Neural cell (in vitro differentiated cells): Measurements from ENCODE around the gene CD300A. TPM values are rescaled to one million over a fixed set of nuclear protein-coding genes. Genes with fewer than 3 reads are reported as not detected.

Experiments used
- H2AFZ ChIP-seq: fragments of 200-600, 300-800 bp; sonication (generic), shearing (Covaris generic); 2 replicates; pipeline ENCODE4 v1.6.0; 2014; ENCODE audit warnings: low read depth, mild to moderate bottlenecking, antibody characterized with exemption, low read length, moderate library complexity
- H3F3A ChIP-seq: fragments of 200-600 bp; shearing (Covaris generic); 2 replicates; pipeline ENCODE4 v1.6.1; 2016; ENCODE audit warnings: mild to moderate bottlenecking, moderate library complexity, mixed read lengths, antibody characterized with exemption, low read length; ENCODE audit not compliant: insufficient read depth, poor library complexity, severe bottlenecking
- H3K27ac ChIP-seq: fragments of 200-600, 300-800 bp; sonication (generic), shearing (Covaris generic); 2 replicates; pipeline ENCODE4 v1.5.1; 2014; ENCODE audit warnings: mild to moderate bottlenecking, low read length, moderate library complexity
- H3K27me3 ChIP-seq: fragments of 300-800, 200-600 bp; sonication (generic), shearing (Covaris generic); 2 replicates; pipeline ENCODE4 v1.6.0; 2014; ENCODE audit warnings: mild to moderate bottlenecking, low read depth, low read length, moderate library complexity; ENCODE audit not compliant: insufficient read depth
- H3K36me3 ChIP-seq: fragments of 300-800, 200-600 bp; sonication (generic), shearing (Covaris generic); 2 replicates; pipeline ENCODE4 v1.5.1; 2014; ENCODE audit warnings: mild to moderate bottlenecking, antibody characterized with exemption, low read length, moderate library complexity; ENCODE audit not compliant: insufficient read depth
- H3K4me2 ChIP-seq: fragments of 300-800, 200-600 bp; sonication (generic), shearing (Covaris generic); 2 replicates; pipeline ENCODE4 v1.6.0; 2014; ENCODE audit warnings: mild to moderate bottlenecking, low read length
- H3K4me3 ChIP-seq: fragments of 300-800, 200-600 bp; sonication (generic), shearing (Covaris generic); 2 replicates; pipeline ENCODE4 v1.5.1; 2014; ENCODE audit warnings: mild to moderate bottlenecking, low read length, moderate library complexity
- H3K79me2 ChIP-seq: fragments of 200-600 bp; shearing (Covaris generic); replicated peaks from 2 replicates; pipeline ENCODE4 v1.6.0; 2014; ENCODE audit warnings: mild to moderate bottlenecking, low read length, moderate library complexity; ENCODE audit not compliant: insufficient read depth
- H3K9ac ChIP-seq: fragments of 300-800, 200-600 bp; sonication (generic), shearing (Covaris generic); 2 replicates; pipeline ENCODE4 v1.6.1; 2016; ENCODE audit warnings: mild to moderate bottlenecking, low read length, mixed read lengths
- H3K9me2 ChIP-seq: fragments of 200-600 bp; shearing (Covaris generic); 2 replicates; pipeline ENCODE4 v1.6.1; 2016; ENCODE audit warnings: mild to moderate bottlenecking, low read length, mixed read lengths; ENCODE audit not compliant: insufficient read depth
- H3K9me3 ChIP-seq: fragments of 200-600, 300-800 bp; sonication (generic), shearing (Covaris generic); 2 replicates; pipeline ENCODE4 v1.6.1; 2016; ENCODE audit warnings: mild to moderate bottlenecking, mixed run types, low read length, moderate library complexity, mixed read lengths
- H4K20me1 ChIP-seq: fragments of 200-600 bp; shearing (Covaris generic); 2 replicates; pipeline ENCODE4 v1.6.1; 2016; ENCODE audit warnings: mild to moderate bottlenecking, mixed run types; ENCODE audit not compliant: insufficient read depth
- CTCF ChIP-seq: fragments of 450-650 bp; IDR thresholded peaks from 2 replicates; pipeline ENCODE4 v1.5.1; 2014; ENCODE audit warnings: antibody characterized with exemption, mild to moderate bottlenecking, moderate library complexity; ENCODE audit not compliant: poor library complexity, severe bottlenecking
- EP300 ChIP-seq: fragments of 450-650 bp; conservative IDR thresholded peaks from 2 replicates; pipeline ENCODE4 v1.6.1; 2014; ENCODE audit warnings: antibody characterized with exemption, mild to moderate bottlenecking, moderate library complexity; ENCODE audit not compliant: poor library complexity, severe bottlenecking
- EZH2 ChIP-seq: fragments of 200-600, 300-800 bp; shearing (Covaris generic), sonication (generic); IDR thresholded peaks from 2 replicates; pipeline ENCODE4 v1.6.1; 2014; ENCODE audit warnings: antibody characterized with exemption, low read length, borderline replicate concordance, mild to moderate bottlenecking; ENCODE audit not compliant: insufficient read depth, poor library complexity, severe bottlenecking
- MXI1 ChIP-seq: fragments of 450-650 bp; conservative IDR thresholded peaks from 2 replicates; pipeline ENCODE4 v1.6.1; 2014; ENCODE audit warnings: antibody characterized with exemption, mild to moderate bottlenecking; ENCODE audit not compliant: poor library complexity, severe bottlenecking
- POLR2AphosphoS5 ChIP-seq: IDR thresholded peaks from 2 replicates; pipeline ENCODE4 v1.6.1; 2012
- RAD21 ChIP-seq: fragments of 450-650 bp; conservative IDR thresholded peaks from 2 replicates; pipeline ENCODE4 v1.6.1; 2014; ENCODE audit warnings: antibody characterized with exemption, mild to moderate bottlenecking, moderate library complexity
- REST ChIP-seq: IDR thresholded peaks from 2 replicates; pipeline ENCODE4 v1.6.1; 2012; ENCODE audit warnings: borderline replicate concordance
- SMC3 ChIP-seq: fragments of 450-650 bp; conservative IDR thresholded peaks from 2 replicates; pipeline ENCODE4 v1.6.1; 2014; ENCODE audit warnings: antibody characterized with exemption, mild to moderate bottlenecking, moderate library complexity; ENCODE audit not compliant: poor library complexity
- TAF1 ChIP-seq: IDR thresholded peaks from 2 replicates; pipeline ENCODE4 v1.6.1; 2012; ENCODE audit warnings: low read depth
- polyA plus RNA-seq: library from polyadenylated mRNA; depleted of rRNA; stranded (reverse); fragments of >200 nt; gene quantifications from 2 replicates; pipeline ENCODE4 v1.2.3, GENCODE V29; 2014

The CD300A gene
- polyA plus RNA-seq, 1 donor from 2014 or later: 0.35 TPM

- Histone ChIP-seq H3K36me3 (no peaks in the 10 kb centered on the region), H3K27me3 (peaks cover 43% of the 10 kb centered on the region), H2AFZ (no peak overlapping the region), H3K79me2 (no peaks in the 10 kb centered on the region), H3K9ac (peak overlapping the region; percentile 68), H3K9me3 (no peaks in the 10 kb centered on the region), H3F3A (no peaks in the 10 kb centered on the region), H4K20me1 (no peaks in the 10 kb centered on the region), H3K4me3 (peak overlapping the region; percentile 83), H3K4me2 (no peak overlapping the region), H3K9me2 (no peaks in the 10 kb centered on the region), H3K27ac (no peak overlapping the region)
- TF ChIP-seq POLR2AphosphoS5 (no peak), SMC3 (no peak)
Measured at GRCh38 chr17:74432424-74432690, 34.1 kb upstream of the CD300A start.

GRCh38 chr17:74432766-74433391 lies 33.6 kb upstream of the CD300A start:
- H3K9ac ChIP-seq: peak overlapping the region; percentile 68
- no peak overlapping the region for H3K4me2 ChIP-seq
- H4K20me1 ChIP-seq: no peaks in the 10 kb centered on the region
- peaks cover 43% of the 10 kb centered on the region for H3K27me3 ChIP-seq
- H3K4me3 ChIP-seq: peak overlapping the region; percentile 83
- H3K9me2 ChIP-seq: no peaks in the 10 kb centered on the region
- no peaks in the 10 kb centered on the region for H3K9me3 ChIP-seq
- TF ChIP-seq CTCF (no peak), RAD21 (no peak), REST (no peak), SMC3 (no peak), TAF1 (no peak), POLR2AphosphoS5 (no peak), EP300 (no peak), MXI1 (no peak), EZH2 (no peak)
- no peaks in the 10 kb centered on the region for H3K36me3 ChIP-seq
- no peak overlapping the region for H2AFZ ChIP-seq
- no peaks in the 10 kb centered on the region for H3K79me2 ChIP-seq
- H3F3A ChIP-seq: no peaks in the 10 kb centered on the region
- no peak overlapping the region for H3K27ac ChIP-seq
